Measurements from ENCODE around the gene MXD3. TPM values are rescaled to one million over a fixed set of nuclear protein-coding genes. Genes with fewer than 3 reads are reported as not detected.

Gene MXD3
- total and polyA plus RNA-seq, 12 donors = 0.16 to 42.6 (median 3.6) TPM

GRCh38 chr5:177301503-177302165 lies 10.1 kb downstream of the MXD3 start:
- Histone ChIP-seq H3K4me1 (replicated peaks in 1 of 2) (peaks cover 24 to 41% of the 10 kb centered on the region in 2 donors), H3K4me3 (no peak overlapping the region), H3K27me3 (no peaks in the 10 kb centered on the region), H3K27ac (peak overlapping the region in 3 of 5 donors; percentile 13 to 89 (median 77)), H3K9me3 (replicated peaks in 1 of 3) (no peaks in the 10 kb centered on the region), H3K36me3 (replicated peaks in 1 of 2) (peaks cover 0 to 28% of the 10 kb centered on the region in 2 donors)
- WGBS, 4 donors = 26 to 61% (median 54%) methylated on average over 4 to 7 of the region's 7 CpGs
- intact Hi-C loops (cut with DNase I) = loop anchor here in 1 of 2 donors (10.0 kb wide), 1 partner anchor 167 kb away; the partner anchor contains the start of gene NSD1
- peak in 6 of 7 donors; percentile 66 to 84 (median 79) for DNase-seq
- TF ChIP-seq CTCF (IDR thresholded peaks at IDR 0.05) = no peak
- TF ChIP-seq POLR2A (IDR thresholded peaks at IDR 0.05) = no peak

- 86 to 94% (median 90%) methylated on average over 2 of the region's 2 CpGs for WGBS, 4 donors
- Histone ChIP-seq H3K4me3 (no peak overlapping the region), H3K36me3 (replicated peaks in 1 of 2) (peaks cover 0 to 28% of the 10 kb centered on the region in 2 donors), H3K27ac (peak overlapping the region in 2 of 5 donors; percentile 77 to 89), H3K4me1 (replicated peaks in 1 of 2) (peaks cover 24 to 48% of the 10 kb centered on the region in 2 donors), H3K27me3 (no peaks in the 10 kb centered on the region), H3K9me3 (replicated peaks in 1 of 3) (no peaks in the 10 kb centered on the region)
- TF ChIP-seq POLR2A (IDR thresholded peaks at IDR 0.05) = no peak
- TF ChIP-seq CTCF (IDR thresholded peaks at IDR 0.05) = no peak
- no peak for DNase-seq
- intact Hi-C loops (cut with DNase I) = loop anchor here in 1 of 2 donors (10.0 kb wide), 1 partner anchor 166 kb away; the partner anchor contains the start of gene NSD1
Observed at GRCh38 chr5:177300951-177301350, 10.7 kb downstream of the MXD3 start.

- 39 to 62% (median 48%) methylated on average over 4 of the region's 4 CpGs for WGBS, 4 donors
- no peaks in the 10 kb centered on the region for H3K27me3 ChIP-seq
- intact Hi-C loops (cut with DNase I) = loop anchor here in 1 of 2 donors (10.0 kb wide), 1 partner anchor 166 kb away; the partner anchor contains the start of gene NSD1
- TF ChIP-seq POLR2A (IDR thresholded peaks at IDR 0.05) (no peak), CTCF (IDR thresholded peaks at IDR 0.05) (peak in 1 of 6 experiments; percentile 17)
- H3K27ac ChIP-seq = peak overlapping the region in 3 of 5 donors; percentile 29 to 81 (median 54)
- DNase-seq = peak in 6 of 7 donors; percentile 57 to 81 (median 62)
- no peak overlapping the region for H3K4me3 ChIP-seq
- peaks cover 24 to 49% of the 10 kb centered on the region in 2 donors for H3K4me1 ChIP-seq (replicated peaks in 1 of 2)
- H3K9me3 ChIP-seq (replicated peaks in 1 of 3) = no peaks in the 10 kb centered on the region
- peaks cover 0 to 28% of the 10 kb centered on the region in 2 donors for H3K36me3 ChIP-seq (replicated peaks in 1 of 2)
Observed at GRCh38 chr5:177300236-177300880, 11.3 kb downstream of the MXD3 start.

DNA sequence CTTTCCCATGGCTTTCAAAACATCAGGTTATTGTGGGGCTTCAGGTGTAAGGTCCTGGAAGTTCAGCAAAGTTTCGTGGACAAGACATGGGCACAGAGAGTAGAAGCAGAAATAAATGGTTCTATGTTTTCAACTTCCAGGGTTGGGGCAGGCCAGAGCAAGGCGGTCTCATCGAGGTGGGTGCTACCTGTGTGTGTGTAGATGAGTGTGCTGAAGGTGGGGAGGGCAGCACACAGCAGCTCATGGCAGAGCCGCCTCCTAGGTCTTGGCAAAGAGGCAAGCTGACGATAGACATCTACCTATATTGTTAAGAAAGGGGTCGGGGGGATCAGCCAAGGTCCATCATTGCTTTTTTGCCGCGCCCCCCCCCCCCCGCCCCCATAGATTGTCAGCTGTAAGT lies 12.0 kb downstream of the MXD3 start:
- no peaks in the 10 kb centered on the region for H3K9me3 ChIP-seq (replicated peaks in 1 of 3)
- H3K4me1 ChIP-seq (replicated peaks in 1 of 2) = peaks cover 18 to 42% of the 10 kb centered on the region in 2 donors
- no peaks in the 10 kb centered on the region for H3K27me3 ChIP-seq
- 70 to 79% (median 76%) methylated on average over 9 of the region's 9 CpGs for WGBS, 4 donors
- peak overlapping the region in 3 of 5 donors; percentile 29 to 81 (median 54) for H3K27ac ChIP-seq
- H3K36me3 ChIP-seq (replicated peaks in 1 of 2) = peaks cover 0 to 32% of the 10 kb centered on the region in 2 donors
- H3K4me3 ChIP-seq = no peak overlapping the region
- DNase-seq = no peak
- no peak for TF ChIP-seq CTCF (IDR thresholded peaks at IDR 0.05)
- TF ChIP-seq POLR2A (IDR thresholded peaks at IDR 0.05) = no peak
- intact Hi-C loops (cut with DNase I) = loop anchor here in 1 of 2 donors (10.0 kb wide), 1 partner anchor 165 kb away; the partner anchor contains the start of gene NSD1

All from adrenal gland (tissue), 12 donors.